ENCODE measurements around the gene MAPK8IP2.

DNA sequence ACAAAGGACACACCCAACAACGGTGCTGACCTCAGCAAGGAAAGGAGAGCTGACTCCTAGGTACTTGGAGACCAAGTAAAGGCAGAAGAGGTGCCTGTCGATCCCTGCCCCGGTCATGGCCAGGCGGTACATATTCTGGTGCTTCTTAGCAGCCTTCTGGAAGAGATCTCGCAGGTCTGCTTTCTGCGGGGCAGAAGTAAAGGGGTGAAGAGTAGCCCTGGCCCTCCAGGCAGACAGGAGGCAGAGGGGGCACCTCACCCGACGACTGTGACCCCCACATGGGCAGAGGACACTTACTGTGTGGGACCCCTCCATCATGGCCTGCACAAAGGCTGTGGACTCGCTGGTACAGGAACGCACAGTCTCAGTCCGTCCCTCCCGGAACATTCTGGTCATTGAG lies 29.7 kb upstream of the MAPK8IP2 start:
- TF ChIP-seq POLR2A (IDR thresholded peaks at IDR 0.05) (no peak), POLR2AphosphoS5 (IDR thresholded peaks at IDR 0.05) (no peak)
- TF ChIP-seq, protein P1, sequence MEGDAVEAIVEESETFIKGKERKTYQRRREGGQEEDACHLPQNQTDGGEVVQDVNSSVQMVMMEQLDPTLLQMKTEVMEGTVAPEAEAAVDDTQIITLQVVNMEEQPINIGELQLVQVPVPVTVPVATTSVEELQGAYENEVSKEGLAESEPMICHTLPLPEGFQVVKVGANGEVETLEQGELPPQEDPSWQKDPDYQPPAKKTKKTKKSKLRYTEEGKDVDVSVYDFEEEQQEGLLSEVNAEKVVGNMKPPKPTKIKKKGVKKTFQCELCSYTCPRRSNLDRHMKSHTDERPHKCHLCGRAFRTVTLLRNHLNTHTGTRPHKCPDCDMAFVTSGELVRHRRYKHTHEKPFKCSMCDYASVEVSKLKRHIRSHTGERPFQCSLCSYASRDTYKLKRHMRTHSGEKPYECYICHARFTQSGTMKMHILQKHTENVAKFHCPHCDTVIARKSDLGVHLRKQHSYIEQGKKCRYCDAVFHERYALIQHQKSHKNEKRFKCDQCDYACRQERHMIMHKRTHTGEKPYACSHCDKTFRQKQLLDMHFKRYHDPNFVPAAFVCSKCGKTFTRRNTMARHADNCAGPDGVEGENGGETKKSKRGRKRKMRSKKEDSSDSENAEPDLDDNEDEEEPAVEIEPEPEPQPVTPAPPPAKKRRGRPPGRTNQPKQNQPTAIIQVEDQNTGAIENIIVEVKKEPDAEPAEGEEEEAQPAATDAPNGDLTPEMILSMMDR (IDR thresholded peaks at IDR 0.05 in 8 of 11, conservative IDR thresholded peaks at IDR 0.05 in 3 of 11) = no peak

All from spleen (tissue), 7 donors.